Left kidney (tissue), 2 donors: Measurements from ENCODE around the gene CD7. TPM values are rescaled to one million over a fixed set of nuclear protein-coding genes. Genes with fewer than 3 reads are reported as not detected.

Source experiments
- DNase-seq: peaks from one replicate; pipeline ENCODE4 v3.0.0-alpha.2; 2013
- polyA plus RNA-seq: library from polyadenylated mRNA; unstranded; fragments of 120-200 nt; gene quantifications from one replicate; pipeline ENCODE4 v1.2.1, GENCODE V29; 2013; ENCODE audit not compliant: insufficient read length

Gene CD7
- polyA plus RNA-seq, 1 donor: 0.18 TPM

DNA sequence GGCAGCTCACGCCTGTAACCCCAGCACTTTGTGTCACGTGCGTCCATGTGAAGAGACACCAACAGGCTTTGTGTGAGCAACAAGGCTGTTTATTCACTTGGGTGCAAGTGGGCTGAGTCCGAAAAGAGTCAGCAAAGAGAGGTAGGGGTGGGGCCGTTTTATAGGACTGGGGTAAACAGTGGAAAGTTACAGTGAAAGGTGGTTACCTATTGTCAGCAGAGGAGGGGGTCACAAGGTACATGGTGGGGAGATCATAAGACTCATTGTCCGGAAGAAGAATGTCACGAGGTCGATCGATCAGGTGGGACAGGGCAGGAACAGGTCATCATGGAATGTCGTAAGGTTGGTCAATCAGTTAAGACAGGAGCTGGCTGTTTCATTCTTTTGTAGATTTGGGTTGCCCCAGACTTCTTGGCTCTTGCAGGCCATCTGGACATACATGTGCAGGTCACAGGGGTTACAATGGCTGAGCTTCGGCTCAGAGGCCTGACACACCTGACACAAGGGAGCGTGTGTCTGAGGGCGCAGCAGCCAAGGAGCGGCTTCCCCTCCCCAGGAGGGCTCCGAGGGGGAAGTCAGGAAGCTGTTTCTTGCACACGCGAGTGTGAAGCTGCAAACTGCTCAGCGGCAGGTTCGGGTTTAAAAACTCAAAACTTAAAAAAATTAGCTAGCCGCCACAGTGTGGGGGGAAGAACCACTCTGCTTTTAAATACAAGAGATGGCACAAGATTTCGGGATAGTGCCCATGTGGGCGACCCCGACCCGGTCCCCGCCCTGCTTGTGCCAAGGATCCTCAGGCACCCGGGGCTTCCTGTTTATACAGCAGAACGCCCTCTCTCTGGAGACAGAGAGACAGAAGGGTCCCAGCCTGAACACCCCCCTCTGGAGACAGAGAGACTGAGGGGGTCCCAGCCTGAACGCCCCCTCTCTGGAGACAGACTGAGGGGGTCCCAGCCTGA is 29.2 kb upstream of the CD7 start:
- no peak for DNase-seq

DNA sequence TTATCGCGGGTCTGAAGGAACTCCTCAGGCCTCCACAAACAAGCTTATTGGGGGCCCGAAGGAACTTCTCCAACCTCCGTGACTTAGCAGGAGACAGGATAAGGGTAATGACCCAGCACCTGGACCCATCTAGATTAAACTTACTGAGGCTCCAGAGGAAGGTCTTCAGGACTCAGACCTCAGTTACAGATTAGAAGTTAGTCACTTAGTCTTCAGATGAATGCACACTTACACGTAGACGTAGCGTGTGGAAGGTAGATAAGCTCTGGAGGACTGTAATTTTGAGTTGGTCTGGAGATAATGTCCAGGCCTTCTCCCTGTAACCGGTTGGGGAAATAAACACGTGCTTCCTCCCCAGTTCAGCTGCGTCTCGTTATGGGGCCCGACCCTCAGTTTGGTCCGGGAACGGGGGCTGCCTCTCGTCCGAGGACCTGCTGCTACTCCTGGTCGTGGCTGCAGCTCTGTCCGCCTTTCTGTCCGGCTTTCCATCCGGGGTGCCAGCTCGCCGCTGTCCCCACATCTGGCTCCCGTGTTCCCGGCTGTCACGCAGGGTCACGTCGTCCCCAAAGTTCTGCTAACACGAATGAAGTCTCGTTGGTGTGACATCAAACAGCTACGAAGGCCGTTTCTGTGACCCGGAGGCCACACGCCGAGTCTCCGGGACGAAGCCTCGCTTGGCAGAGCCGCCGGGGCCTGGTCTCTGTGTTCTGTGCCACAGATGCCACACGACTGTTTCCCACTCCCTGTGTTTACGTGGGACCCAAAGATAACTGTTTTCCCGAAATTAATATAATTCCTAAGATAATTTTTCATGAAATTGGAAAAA is 28.0 kb upstream of the CD7 start:
- no peak for DNase-seq

DNA sequence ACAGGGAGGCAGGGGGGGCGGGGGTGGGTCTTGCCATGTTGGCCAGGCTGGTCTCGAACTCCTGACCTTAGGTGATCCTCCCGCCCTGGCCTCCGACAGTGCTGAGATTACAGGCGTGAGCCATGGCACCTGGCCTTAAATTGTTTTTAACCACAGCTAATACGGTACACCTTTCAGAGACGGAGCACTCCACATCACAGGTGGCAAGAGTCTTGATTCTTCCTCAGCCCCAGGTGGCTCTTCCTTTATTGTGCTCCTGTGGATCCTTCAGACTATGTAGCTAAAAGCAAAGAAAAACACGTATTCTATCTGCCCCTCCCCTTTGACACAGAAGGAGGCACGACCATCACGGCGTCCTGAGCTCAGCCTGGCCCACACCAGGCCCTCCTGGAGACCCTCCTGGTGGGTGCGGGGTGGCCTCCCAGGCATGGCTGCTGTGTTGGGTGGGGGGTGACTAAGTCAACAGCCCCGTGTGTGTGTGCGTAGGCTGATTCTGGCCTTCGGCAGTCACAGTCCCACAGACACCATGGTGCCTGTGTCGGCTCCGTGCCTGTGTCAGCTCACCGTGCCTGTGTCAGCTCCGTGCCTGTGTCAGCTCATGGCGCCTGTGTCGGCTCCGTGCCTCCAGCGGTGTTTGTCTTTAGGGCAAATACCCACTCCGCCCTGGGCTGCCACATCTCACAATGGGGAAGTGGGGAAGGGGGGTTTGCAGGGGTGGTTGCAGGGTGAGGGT is 26.9 kb upstream of the CD7 start:
- no peak for DNase-seq

- no peak for DNase-seq
Observed at GRCh38 chr17:82343560-82343959, 26.2 kb upstream of the CD7 start.

DNA sequence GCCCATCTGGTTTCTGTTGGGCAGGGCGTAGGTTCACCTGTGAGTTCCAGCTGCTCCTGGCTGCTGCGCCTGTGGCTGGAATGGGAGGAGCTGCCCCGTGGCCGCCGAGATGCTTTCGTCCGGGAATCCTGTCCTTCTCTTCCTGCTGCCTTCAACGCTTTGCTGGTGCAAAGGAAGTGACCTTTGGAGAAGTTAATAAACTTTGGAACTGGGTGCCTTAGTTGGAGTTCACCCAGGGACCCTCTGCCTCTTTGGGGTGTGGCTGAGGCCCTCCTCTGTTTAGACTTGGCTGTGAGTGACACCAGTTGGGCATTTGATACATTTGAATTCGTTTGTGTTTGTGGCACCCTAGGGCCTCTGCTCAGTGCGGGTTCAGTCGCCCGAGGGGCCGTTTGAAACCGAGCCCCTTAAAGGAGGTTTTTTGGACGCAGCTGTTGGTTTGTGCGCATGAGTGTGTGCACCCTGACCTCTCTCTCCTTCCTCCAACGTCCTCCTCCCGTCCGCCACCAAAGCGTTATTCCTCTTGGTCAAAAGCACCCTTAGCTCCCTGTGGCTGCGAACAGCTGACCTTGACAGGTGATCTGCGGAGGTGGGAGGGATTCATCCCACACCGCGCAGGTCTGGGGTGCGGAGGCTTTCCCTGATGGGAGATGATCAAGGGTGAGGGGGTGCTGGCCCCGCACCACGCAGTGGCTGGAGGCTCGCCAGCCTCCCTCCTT is 25.1 kb upstream of the CD7 start:
- no peak for DNase-seq

DNA sequence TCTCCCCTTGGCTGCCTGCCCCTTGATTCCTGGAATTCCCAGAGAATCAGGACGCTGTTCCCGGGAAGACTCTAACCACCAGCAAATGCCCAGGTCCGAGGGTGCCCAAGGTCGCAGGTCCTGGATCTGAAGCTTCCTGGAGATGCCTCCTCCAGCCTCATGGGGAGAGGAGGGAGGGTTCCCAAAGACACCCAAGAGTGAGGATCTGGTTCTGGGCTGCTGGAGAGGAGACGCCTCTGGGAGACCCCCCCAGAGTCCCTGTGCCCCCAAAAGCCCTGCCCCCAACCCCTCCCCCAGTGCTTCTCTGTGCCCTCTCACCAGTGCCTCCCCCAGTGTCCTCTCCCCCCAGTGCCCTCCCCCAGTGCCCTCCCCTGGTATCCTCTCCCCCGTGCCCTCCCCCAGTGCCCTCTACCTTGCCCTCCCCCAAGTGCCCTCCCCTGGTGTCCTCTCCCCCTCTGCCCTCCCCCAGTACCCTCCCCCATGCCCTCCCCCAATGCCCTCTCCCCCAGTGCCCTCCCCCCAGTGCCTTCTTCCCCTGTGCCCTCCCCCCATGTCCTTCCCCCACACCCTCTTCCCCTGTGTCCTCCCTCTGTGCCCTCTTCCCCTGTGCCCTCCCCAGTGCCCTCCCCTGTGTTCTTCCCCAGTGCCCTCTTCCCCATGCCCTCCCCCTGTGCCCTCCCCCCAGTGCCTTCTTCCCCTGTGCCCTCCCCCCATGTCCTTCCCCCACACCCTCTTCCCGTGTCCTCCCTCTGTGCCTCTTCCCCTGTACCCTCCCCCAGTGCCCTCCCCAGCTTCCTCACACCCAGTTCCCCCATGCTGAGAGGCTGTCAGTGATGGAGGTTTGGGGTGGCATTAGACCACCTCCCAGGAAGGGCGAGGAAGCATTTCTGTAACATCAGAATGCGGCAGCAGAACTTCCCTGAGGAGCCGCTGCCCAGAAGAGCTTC is 22.5 kb upstream of the CD7 start:
- DNase-seq: no peak

DNA sequence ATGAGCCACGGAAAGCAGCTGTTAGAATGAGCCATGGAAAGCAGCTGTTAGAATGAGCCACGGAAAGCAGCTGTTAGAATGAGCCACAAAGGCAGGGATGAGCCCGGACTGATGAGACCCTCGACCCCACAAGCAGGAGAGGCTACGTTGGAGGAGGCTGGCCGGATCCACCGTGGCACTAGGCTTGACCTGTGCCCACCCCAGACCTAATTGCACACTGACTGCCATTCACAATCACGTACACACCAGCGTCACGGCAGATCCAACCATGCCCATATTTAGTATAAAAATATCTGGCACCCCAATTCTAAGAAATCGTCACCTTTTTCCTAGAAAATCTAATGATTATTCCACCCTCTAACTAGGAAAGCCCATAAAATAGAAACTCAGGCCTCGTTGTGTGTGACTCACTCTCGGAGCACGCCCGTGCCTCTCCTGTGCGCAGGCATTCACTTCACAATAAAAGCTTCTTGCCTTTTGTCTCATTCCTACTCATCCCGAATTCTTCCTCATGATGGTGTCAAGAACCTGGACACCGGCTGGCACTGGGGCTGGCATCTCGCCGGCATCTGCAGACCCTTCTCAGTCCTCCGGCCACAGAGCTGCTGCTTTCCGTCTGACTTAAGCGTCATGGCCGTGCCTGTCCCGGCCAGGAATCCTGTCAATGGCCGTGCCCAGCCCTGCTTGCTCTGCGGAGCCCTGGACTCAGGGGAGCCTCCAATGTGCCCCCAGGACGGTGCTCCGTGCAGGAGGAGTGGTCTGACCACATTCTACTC is 21.6 kb upstream of the CD7 start:
- DNase-seq: no peak

GRCh38 chr17:82334622-82335394 is 17.4 kb upstream of the CD7 start:
- no peak for DNase-seq

DNA sequence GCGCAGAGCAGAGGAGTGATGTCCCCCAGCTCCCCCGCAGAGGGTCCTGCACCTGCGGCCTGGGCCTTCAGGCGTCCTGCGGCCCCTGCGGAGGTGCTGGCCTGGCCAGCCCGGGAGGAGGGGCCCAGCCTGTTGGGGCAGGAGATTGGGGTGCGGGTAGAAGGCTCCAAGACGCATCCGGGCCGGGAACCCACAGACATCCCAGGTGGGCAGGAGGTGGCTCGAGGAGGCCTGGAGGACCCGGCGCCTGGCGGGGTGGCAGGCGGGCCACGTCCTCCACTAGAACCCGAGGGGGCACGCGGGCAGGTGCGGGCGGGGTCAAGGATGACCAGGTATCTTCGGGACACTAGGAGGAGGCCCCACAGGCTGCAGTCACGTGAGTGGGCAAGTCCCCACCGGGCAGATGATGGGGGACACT is 16.8 kb upstream of the CD7 start:
- no peak for DNase-seq

DNA sequence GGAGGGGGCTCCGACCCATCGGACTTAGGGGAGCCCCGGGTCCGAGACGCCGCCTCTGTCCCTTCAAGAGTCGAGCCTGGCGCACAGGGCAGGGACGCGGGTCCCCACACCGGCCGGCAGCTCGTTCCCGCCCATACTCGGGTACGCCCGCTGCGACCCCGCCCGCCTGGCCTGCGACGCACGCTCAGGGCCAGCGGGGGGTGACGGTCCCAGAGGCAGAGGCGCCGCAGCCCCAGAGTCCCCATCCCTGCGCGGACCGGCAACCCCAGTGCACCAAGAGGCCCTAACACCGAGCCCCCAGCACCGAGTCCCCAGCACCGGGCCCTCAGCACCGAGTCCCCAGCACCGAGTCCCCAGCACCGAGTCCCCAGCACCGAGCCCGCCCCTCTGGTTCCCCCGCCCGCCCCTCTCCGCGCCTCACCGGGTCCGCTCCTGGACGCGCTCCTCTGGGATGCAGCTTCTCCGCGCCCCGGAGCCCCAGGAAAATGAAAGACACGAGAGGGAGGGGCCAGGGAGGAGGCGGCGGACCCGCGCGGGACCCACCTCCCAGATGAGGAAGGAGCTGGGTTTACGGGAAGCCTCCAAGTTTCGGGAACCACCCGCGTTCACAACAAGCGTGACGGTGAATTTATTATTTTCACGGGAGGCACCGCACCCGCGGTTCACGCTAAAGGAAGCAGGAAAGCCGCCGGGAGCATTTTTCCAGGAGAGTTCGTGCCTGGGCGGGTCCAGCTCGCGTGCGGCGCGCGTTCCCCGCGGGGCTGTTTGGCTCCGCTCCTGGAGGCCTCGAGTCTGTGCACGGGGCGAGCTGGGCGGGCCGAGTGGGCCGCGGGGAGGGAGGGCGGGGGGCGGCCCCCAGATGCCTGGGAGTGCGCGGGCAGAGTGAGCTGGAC is 16.1 kb upstream of the CD7 start, which contains the start of gene SECTM1:
Gene SECTM1, minus strand, starts transcription at position 488 of the 893 bp plus-strand sequence. CDS start 6,526 bp downstream, outside the sequence.
- DNase-seq: no peak

- DNase-seq: no peak
Observed at GRCh38 chr17:82332669-82333278, 15.4 kb upstream of the CD7 start.

- DNase-seq: no peak
Observed at GRCh38 chr17:82331345-82331939, 14.0 kb upstream of the CD7 start.

DNA sequence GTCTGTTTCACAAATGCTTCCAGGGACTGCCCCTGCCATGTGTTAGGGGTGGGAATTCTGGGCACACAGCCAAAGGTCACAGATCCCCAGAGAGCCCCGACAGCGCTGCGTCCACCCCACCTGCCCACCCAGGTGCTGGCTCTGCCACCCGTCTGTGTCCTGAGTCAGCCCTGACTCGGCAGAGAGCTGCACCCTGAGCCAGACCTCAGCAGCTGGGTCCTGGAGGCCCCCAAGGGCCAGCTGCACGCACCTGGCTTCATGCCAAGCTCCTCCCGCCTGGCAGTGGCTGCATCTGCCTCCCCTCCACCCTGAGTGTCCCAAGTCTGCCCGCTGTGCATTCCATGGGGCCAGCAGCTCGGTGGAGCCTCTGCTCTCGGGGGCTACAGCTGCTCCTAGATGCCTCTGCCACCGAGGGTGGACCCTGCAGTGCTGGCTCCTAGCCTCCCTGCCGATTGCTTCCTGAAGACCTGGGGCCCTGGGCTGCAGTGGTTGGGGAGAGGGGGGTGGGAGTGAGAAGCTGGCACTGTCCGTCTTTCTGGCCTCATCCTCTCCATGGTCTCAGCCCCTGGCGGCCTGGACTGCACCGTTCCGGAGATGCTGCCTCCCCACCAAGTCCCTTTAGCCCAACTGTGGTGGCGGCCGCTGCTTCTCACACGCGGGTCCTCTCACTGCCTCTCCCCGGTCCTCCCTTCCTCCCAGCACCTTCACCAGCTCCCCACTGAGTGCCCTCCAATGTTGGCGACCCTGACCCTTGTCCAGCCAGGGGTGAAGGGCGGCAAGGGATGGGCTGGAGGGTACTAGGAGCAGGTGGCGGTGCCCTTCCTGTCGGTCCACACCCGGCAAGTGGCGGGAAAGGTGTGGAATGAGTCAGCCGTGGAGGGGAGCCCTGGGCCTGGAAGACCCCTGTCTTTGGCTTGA is 13.2 kb upstream of the CD7 start:
- no peak for DNase-seq

DNA sequence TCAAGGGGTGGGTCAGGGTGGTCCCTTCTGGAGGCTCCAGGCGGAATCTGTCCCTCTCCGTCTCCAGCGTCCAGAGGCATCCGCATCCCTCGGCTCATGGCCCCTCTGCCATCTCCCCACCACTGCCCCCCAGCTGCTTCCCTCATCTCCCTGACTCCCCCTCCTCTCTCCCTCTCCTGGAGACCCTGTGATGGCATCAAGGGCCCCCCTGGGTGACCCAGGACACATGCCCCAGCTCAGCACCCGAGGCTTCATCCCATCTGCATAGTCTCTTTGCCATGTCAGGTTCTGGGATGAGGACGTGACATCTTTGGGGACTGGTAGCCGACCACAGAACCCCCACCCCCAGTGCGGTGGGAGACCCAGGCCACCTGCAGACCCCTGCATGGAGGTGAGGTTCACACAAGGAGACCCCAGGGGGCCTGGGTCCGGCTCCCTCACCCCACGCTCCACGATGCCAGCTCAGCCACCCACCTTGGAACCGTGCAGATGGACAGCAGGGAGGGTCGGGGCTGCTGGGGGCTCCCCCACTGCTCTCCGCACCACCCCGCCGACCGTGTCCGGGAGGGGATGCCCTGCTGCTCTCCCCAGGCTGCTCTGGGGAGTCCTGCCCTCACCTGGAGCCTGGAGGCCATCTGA is 12.4 kb upstream of the CD7 start:
- DNase-seq: no peak

- DNase-seq: no peak
Observed at GRCh38 chr17:82328994-82329507, 11.6 kb upstream of the CD7 start.
